ENCODE results near the gene TRIM24.

Gene TRIM24

DNA sequence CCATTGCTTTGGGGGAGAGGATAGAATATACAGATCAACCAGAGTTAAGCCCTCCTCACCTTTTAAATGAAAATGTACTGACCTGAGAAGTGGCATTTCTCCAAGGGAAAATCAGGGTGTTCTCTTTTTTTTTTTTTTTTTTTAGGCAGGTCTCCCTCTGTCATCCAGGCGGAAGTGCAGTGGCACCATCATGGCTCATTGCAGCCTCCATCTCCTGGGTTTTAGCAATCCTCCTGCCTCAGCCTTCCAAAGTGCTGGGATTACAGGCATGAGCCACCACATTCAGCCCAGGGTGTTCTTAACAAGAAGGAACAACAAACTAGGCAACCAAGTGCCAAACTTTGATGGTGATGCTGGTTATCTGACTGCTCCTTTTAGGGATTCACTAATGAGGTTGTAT lies 130.1 kb downstream of the TRIM24 start:
- H3K4me3 ChIP-seq (ENCODE audit: low read depth, low read length), result no peak overlapping the region
- no peak for TF ChIP-seq POLR2A (IDR thresholded peaks at IDR 0.05; ENCODE audit: extremely low read depth, insufficient read length)
- no peak for TF ChIP-seq MYC (IDR thresholded peaks at IDR 0.05; ENCODE audit: low read depth, low read length)
- TF ChIP-seq, protein P1, sequence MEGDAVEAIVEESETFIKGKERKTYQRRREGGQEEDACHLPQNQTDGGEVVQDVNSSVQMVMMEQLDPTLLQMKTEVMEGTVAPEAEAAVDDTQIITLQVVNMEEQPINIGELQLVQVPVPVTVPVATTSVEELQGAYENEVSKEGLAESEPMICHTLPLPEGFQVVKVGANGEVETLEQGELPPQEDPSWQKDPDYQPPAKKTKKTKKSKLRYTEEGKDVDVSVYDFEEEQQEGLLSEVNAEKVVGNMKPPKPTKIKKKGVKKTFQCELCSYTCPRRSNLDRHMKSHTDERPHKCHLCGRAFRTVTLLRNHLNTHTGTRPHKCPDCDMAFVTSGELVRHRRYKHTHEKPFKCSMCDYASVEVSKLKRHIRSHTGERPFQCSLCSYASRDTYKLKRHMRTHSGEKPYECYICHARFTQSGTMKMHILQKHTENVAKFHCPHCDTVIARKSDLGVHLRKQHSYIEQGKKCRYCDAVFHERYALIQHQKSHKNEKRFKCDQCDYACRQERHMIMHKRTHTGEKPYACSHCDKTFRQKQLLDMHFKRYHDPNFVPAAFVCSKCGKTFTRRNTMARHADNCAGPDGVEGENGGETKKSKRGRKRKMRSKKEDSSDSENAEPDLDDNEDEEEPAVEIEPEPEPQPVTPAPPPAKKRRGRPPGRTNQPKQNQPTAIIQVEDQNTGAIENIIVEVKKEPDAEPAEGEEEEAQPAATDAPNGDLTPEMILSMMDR (IDR thresholded peaks at IDR 0.05; ENCODE audit: low read depth, low read length), result no peak
- TF ChIP-seq, protein P2, sequence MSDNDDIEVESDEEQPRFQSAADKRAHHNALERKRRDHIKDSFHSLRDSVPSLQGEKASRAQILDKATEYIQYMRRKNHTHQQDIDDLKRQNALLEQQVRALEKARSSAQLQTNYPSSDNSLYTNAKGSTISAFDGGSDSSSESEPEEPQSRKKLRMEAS (IDR thresholded peaks at IDR 0.05; ENCODE audit: low read depth, low read length), result no peak

DNA sequence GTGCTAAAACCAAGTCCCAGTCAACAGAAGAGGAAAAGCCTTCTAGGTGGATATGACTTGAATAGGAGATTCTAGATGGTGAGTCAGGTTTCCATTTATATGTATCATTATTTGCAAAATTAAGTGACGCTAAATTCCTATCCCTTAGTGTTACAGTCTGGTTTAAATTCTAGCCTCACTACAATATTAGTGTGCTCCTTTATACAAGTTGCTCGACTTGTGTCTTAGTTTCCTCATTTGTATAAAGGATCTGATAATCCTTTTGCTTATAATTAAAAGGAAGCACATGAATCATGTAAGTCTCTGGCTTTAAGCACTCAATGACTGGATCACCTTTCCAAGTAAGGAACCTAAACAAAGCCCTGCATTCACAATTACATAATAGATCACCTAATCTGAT lies 135.4 kb downstream of the TRIM24 start:
- TF ChIP-seq, protein P1 (IDR thresholded peaks at IDR 0.05; ENCODE audit: low read depth, low read length), result no peak
- no peak for TF ChIP-seq MYC (IDR thresholded peaks at IDR 0.05; ENCODE audit: low read depth, low read length)
- TF ChIP-seq POLR2A (IDR thresholded peaks at IDR 0.05; ENCODE audit: extremely low read depth, insufficient read length), result no peak
- TF ChIP-seq, protein P2 (IDR thresholded peaks at IDR 0.05; ENCODE audit: low read depth, low read length), result no peak
- H3K4me3 ChIP-seq (ENCODE audit: low read depth, low read length), result no peak overlapping the region
- no peak for DNase-seq (ENCODE audit: low read depth)

More for the DNA sequence above, 130.1 kb downstream of the TRIM24 start:
- DNase-seq (ENCODE audit: low read depth), result no peak

DNA sequence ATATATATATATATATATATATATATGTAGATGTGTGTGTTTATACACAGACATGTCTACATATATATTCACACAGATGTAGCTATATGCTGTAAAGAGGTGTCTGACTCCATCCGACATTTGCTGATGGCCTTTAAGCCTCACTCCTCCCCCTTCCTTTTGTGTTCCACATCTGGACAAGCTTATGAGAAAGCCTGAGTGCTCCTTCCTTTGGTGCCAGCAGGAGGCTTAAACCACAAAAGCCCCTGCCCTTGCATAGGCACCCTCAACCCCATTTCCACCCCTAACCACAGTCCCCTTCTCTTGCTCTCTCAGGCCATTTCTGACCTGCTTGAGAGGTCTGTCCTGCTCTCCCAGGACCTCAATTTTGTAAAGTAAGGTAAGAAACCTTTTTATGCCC lies 142.4 kb downstream of the TRIM24 start:
- TF ChIP-seq, protein P1 (IDR thresholded peaks at IDR 0.05; ENCODE audit: low read depth, low read length), result peak; percentile 41
- TF ChIP-seq MYC (IDR thresholded peaks at IDR 0.05; ENCODE audit: low read depth, low read length) (0 out of 2 replicates have a peak, but pooled peaks have one; percentile 46), POLR2A (IDR thresholded peaks at IDR 0.05; ENCODE audit: extremely low read depth, insufficient read length) (no peak)
- TF ChIP-seq, protein P2 (IDR thresholded peaks at IDR 0.05; ENCODE audit: low read depth, low read length), result peak; percentile 48
- no peak overlapping the region for H3K4me3 ChIP-seq (ENCODE audit: low read depth, low read length)
- DNase-seq (ENCODE audit: low read depth), result peak; percentile 90

DNA sequence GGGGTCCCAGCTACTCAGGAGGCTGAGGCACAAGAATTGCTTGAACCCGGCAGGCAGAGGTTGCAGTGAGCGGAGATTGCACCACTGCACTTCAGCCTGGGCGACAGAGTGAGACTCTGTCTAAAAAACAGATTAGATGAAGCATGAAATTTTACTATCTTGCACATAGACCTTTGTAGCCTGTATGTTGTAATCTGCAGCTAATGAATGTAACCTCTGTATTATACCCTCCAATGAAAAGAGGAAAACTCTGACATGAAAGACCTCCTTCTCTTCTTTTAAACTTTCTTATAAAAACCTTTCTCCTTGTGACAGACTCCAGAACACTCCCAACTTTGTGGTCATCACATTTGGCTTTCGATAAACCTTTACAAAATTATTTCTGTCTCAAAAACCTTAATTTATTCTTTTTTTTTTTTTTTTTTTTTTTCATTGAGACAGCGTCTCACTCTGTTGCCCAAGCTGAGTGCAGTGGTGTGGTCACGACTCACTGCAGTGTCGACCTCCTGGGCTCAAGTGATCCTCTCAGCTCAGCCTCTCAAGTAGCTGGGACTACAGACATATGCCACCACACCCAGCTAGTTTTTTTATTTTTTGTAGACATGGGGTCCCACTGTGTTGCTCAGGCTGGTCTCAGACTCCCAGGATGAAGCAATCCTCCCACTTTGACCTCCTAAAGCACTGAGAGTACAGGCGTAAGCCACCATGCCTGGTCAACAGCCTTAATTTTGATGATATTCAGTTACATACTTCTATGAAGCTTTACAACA lies 143.7 kb downstream of the TRIM24 start:
- peak; percentile 85 for DNase-seq (ENCODE audit: low read depth)
- TF ChIP-seq POLR2A (IDR thresholded peaks at IDR 0.05; ENCODE audit: extremely low read depth, insufficient read length) (no peak), MYC (IDR thresholded peaks at IDR 0.05; ENCODE audit: low read depth, low read length) (no peak)
- TF ChIP-seq, protein P2 (IDR thresholded peaks at IDR 0.05; ENCODE audit: low read depth, low read length), result no peak
- TF ChIP-seq, protein P1 (IDR thresholded peaks at IDR 0.05; ENCODE audit: low read depth, low read length), result no peak
- H3K4me3 ChIP-seq (ENCODE audit: low read depth, low read length), result no peak overlapping the region

DNA sequence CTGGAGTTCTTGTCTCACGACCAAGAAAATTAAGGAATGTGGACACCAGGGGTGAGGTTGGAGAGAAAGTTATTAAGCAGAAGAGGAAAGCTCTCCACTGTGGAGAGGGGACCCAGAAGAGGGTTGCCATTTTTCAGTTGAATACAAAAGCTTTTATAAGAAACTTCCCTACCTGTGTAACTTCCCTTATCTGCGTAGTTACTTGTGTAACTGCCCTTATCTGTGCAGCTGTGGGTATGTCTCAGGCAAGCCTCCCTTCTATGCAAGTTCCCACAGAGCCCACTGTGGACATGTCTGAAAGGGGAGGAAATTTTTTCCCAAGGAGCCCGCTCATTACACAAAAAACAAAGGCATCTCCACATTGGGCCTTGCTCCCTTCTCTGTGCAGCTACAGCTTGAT lies 146.2 kb downstream of the TRIM24 start:
- H3K4me3 ChIP-seq (ENCODE audit: low read depth, low read length), result no peak overlapping the region
- TF ChIP-seq POLR2A (IDR thresholded peaks at IDR 0.05; ENCODE audit: extremely low read depth, insufficient read length) (no peak), MYC (IDR thresholded peaks at IDR 0.05; ENCODE audit: low read depth, low read length) (no peak)
- TF ChIP-seq, protein P2 (IDR thresholded peaks at IDR 0.05; ENCODE audit: low read depth, low read length), result no peak
- DNase-seq (ENCODE audit: low read depth), result peak; percentile 68
